Ectodermal cell (in vitro differentiated cells): Measurements from ENCODE around the gene MAPKBP1.

Experiments
- H3K27ac ChIP-seq: 2 replicates; pipeline ENCODE4 v1.7.0; 2013; ENCODE audit warnings: mild to moderate bottlenecking, low read depth, low read length; ENCODE audit not compliant: insufficient read depth, poor library complexity, severe bottlenecking
- H3K27me3 ChIP-seq: 2 replicates; pipeline ENCODE4 v1.7.0; 2013; ENCODE audit warnings: mild to moderate bottlenecking, low read length; ENCODE audit not compliant: insufficient read depth, control insufficient read depth, poor library complexity, severe bottlenecking
- H3K36me3 ChIP-seq: one replicate; pipeline ENCODE4 v1.7.0; 2013; ENCODE audit warnings: low read length; ENCODE audit not compliant: control insufficient read depth, insufficient read depth
- H3K4me1 ChIP-seq: one replicate; pipeline ENCODE4 v1.7.0; 2013; ENCODE audit warnings: low read length; ENCODE audit not compliant: control insufficient read depth, insufficient read depth
- H3K4me3 ChIP-seq: 2 replicates; pipeline ENCODE4 v1.7.0; 2013; ENCODE audit warnings: low read depth, low read length, control low read depth; ENCODE audit not compliant: insufficient read depth
- H3K9me3 ChIP-seq: 2 replicates; pipeline ENCODE4 v1.7.0; 2013; ENCODE audit warnings: mild to moderate bottlenecking, low read length, moderate library complexity; ENCODE audit not compliant: control insufficient read depth
- WGBS, 2 experiments: methylation state at CpG; one replicate each; pipeline ENCODE4 v1.1.7; 2013; ENCODE audit warnings: missing lambda C conversion rate in 2 of 2; 5-methylcytosine and 5-hydroxymethylcytosine counted together

Gene MAPKBP1

DNA sequence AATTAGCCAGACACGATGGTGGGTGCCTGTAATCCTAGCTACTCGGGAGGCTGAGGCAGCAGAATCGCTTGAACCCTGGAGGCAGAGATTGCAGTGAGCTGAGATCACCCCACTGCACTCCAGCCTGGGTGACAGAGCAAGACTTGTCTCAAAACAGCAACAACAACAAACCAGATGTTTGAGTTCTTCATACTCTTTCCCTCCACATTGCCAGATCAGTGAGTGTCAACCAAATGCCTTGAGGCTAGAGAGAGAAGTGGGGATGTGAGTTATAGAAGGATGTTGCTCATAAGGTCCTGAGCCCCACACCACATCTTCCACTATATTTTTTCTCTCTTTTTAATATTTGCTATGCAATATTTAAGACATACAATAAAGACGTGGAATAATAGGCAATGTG lies 19.8 kb downstream of the MAPKBP1 start:
- Histone ChIP-seq H3K4me3 (no peak overlapping the region), H3K27me3 (no peaks in the 10 kb centered on the region), H3K9me3 (no peaks in the 10 kb centered on the region), H3K27ac (no peak overlapping the region), H3K4me1 (no peaks in the 10 kb centered on the region), H3K36me3 (no peaks in the 10 kb centered on the region)
- 90 to 94% methylated on average over 4 of the region's 4 CpGs for WGBS, 2 experiments

DNA sequence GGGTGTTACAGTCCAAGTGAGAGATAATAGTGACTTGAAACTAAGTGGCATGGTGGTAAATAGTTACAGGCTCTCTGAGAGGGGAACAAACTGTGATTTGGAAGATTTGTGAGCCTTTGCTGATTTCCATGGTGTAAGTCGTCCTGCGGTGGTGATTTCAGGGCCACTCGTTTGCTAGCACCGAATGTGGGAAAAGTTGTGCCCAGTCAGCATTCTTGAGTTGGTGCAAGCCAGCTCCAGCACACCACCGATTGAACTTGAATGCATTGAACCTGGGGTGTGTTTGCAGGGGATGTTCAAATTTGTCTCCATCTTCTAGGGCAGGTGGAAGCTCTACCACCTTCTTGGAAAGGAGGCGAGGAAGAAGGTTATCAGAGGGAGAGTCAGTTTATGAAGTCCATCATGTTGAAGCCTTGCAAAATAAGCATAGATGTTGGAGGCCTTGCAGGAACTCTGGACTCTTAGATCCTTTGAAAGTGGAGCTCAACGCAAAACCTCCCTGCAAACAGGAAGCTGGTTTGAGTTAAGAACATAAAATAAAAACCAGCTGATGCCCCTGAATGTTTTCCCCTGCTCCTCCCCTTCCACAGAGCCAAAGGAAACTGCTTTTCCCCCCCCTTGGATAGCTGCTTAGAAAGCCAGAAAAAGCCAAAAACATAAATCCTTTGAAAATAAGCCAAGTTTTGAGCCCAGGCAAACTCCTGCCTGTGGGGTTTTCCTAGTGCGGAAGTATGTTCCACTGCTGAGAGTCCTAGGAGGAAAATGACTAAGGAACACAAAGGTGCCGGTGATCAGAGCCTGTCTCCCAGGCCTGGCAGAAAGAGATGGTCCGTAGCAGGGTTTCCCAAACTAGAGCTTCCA lies 21.9 kb downstream of the MAPKBP1 start:
- Histone ChIP-seq H3K27ac (no peak overlapping the region), H3K27me3 (no peaks in the 10 kb centered on the region), H3K36me3 (no peaks in the 10 kb centered on the region), H3K4me1 (no peaks in the 10 kb centered on the region), H3K9me3 (no peaks in the 10 kb centered on the region), H3K4me3 (no peak overlapping the region)
- 93 to 95% methylated on average over 10 of the region's 10 CpGs for WGBS, 2 experiments

DNA sequence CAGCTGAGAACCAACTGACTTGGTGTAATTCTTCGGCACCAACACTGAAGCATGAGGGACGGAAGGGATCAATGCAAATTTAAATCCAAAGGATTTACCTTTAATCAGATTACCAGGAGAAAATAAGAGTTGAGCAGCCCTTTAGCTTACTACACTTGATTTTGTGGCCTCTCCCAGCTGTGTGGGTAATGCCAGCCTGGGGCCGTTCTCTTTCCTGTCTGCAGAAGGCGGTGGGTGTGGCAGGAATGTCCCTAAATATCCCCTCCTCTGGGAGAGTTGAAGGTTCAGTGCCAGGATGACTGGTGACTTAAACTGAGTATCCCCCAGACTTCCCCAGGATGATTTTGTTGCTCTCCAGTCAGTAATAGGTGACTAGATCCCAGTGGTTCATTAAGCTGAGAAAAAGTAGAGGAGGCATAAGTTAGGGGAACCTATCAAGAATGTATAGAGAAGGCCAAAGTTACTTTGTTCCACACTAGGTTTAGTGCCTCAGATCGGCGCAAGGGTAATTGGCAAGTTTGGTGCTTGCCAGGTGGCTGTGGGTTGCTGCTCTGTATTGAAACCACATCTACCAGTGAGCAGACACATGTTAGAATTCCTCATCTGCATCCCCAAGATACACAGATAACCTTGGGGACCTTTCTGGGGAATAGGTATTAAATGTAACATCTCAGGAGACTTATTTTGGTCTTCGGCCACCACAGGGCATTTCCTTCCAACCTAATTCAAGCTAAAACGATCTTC lies 23.1 kb downstream of the MAPKBP1 start:
- H3K27me3 ChIP-seq: no peaks in the 10 kb centered on the region
- H3K36me3 ChIP-seq: no peaks in the 10 kb centered on the region
- no peaks in the 10 kb centered on the region for H3K9me3 ChIP-seq
- H3K27ac ChIP-seq: no peak overlapping the region
- H3K4me3 ChIP-seq: no peak overlapping the region
- H3K4me1 ChIP-seq: no peaks in the 10 kb centered on the region
- WGBS, 2 experiments: 91 to 94% methylated on average over 8 of the region's 8 CpGs

DNA sequence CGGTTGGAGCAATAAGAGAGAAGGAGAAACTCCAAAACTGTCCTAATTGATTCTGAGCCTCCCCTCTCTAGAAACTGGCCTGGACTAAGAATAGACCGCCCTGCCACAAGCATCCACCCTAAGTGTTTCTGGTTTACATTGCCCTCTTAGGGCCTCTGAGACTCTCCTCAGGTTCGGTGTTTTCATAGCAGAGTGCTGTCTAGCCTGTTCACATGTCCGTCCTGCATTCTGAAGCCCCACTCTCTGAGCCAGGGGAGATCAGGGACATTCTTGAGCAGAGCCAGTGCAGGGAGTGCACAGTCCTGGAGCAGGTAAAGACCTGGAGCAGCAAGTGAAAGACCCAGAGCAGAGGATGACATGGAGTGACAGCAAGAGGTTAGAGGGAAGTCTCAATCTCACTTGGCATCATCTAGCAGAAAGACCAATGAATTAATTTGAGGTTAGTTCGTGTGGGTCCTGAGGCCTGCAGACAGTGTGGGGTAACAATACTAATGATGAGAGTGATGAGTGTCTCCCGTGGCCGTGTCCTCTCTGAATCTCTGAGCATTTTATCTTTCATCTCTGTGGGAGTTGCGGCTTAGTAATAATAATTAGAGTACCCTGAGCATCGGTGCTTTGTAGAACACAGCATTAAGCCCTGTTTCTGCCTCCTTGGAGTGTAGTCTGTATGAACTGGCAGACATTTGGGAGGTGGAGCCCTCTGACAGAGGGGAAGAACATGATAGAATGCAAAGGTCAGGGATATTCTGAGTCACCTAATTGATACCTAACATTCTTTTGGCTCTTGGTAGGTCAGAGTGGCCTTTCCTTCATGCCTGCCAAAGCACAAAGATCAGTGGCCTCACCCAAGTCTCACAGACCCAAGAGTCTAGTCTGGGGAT lies 24.6 kb downstream of the MAPKBP1 start:
- Histone ChIP-seq H3K4me1 (no peaks in the 10 kb centered on the region), H3K27me3 (no peaks in the 10 kb centered on the region), H3K27ac (no peak overlapping the region), H3K9me3 (no peaks in the 10 kb centered on the region), H3K4me3 (no peak overlapping the region), H3K36me3 (no peaks in the 10 kb centered on the region)
- 91 to 92% methylated on average over 9 of the region's 9 CpGs for WGBS, 2 experiments

DNA sequence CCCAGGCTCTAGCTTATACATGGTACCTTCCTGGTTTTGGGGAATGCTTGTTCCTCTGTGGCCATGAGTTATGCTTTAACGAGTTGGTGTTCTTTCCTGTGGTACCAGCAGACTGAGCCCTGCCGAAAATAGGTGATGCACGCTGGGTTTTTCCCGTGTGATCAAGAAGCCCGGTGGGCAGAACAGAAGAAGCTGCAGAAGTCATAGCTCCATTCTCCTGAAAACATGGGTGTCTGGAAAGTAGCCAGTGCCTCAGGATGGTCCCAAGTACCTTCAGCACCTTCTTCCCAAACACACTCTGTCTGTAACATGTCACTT lies 25.2 kb downstream of the MAPKBP1 start:
- H3K27me3 ChIP-seq: no peaks in the 10 kb centered on the region
- H3K4me1 ChIP-seq: no peaks in the 10 kb centered on the region
- H3K4me3 ChIP-seq: no peak overlapping the region
- H3K36me3 ChIP-seq: no peaks in the 10 kb centered on the region
- H3K9me3 ChIP-seq: no peaks in the 10 kb centered on the region
- WGBS, 2 experiments: 91 to 96% methylated on average over 5 of the region's 5 CpGs
- no peak overlapping the region for H3K27ac ChIP-seq

DNA sequence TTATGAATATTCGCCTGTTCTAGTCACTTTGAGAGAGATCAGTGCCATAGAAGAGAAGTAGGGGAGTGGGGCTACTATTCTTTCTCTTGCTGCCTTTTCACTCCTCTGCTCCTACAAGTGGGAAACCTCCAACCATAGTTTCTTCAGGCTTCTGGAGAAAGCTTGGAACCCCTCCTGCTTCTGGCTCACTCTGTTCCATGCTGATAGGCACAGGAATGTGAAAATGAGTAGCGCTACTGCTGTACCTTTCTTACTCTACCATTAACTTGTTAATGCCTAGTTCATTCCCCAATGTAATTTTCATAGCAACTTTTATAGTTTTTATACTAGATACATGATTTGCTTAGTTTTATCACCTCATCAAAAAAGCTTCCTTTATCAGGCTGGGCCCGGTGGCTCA lies 26.9 kb downstream of the MAPKBP1 start:
- 93 to 97% methylated on average over 3 of the region's 3 CpGs for WGBS, 2 experiments
- Histone ChIP-seq H3K9me3 (no peaks in the 10 kb centered on the region), H3K27me3 (no peaks in the 10 kb centered on the region), H3K4me3 (no peak overlapping the region), H3K36me3 (no peaks in the 10 kb centered on the region), H3K27ac (no peak overlapping the region), H3K4me1 (no peaks in the 10 kb centered on the region)

DNA sequence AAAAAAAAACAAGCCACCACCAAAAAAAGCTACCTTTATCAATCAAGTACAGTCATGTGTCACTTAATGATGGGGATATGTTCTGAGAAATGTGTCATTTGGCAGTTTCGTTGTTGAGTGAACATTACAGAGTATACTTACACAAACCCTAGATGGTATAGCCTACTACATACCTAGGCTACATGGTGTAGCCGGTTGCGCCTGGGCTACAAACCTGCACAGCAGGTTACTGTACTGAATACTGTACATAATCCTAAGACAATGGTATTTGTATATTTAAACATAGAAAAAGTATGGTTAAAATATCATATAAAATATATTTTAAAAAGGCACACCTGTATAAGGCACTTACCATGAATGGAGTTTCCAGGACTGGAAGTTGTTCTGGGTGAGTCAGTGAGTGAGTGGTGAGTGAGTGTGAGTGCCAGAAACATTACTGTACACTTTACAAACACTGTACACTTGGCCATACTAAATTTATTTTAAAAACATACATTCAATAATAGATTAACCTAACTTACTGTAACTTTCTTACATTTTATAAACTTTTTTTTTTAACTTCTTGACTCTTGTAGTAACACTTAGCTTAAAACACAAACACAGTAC lies 27.7 kb downstream of the MAPKBP1 start:
- H3K27me3 ChIP-seq: no peaks in the 10 kb centered on the region
- H3K9me3 ChIP-seq: no peaks in the 10 kb centered on the region
- H3K27ac ChIP-seq: no peak overlapping the region
- H3K4me3 ChIP-seq: no peak overlapping the region
- 100% methylated on average over 2 to 3 of the region's 3 CpGs for WGBS, 2 experiments
- no peaks in the 10 kb centered on the region for H3K4me1 ChIP-seq
- H3K36me3 ChIP-seq: no peaks in the 10 kb centered on the region

DNA sequence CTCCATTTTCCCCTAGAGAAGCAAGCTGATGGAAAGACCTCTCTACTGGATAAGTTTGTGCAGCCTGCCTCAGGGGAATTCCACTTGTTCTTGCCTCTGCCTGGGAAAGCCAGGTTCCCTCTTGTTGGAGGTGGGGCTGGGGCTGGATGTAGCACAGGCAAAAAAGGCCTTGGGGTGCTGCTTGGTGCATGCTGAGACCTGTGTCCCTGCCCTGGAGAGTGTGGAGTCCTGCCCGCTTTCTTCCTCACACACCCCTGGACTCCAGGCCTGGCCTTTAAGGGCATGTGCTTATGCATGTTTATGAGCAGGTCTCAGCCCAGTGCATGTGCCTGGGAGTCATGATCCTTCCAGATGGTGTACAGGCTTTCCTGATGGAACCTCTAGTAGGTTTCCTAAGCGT lies 30.1 kb downstream of the MAPKBP1 start:
- no peaks in the 10 kb centered on the region for H3K27me3 ChIP-seq
- no peak overlapping the region for H3K4me3 ChIP-seq
- WGBS, 2 experiments: 94% methylated on average over 2 of the region's 2 CpGs
- no peaks in the 10 kb centered on the region for H3K36me3 ChIP-seq
- no peaks in the 10 kb centered on the region for H3K9me3 ChIP-seq
- no peaks in the 10 kb centered on the region for H3K4me1 ChIP-seq
- no peak overlapping the region for H3K27ac ChIP-seq

DNA sequence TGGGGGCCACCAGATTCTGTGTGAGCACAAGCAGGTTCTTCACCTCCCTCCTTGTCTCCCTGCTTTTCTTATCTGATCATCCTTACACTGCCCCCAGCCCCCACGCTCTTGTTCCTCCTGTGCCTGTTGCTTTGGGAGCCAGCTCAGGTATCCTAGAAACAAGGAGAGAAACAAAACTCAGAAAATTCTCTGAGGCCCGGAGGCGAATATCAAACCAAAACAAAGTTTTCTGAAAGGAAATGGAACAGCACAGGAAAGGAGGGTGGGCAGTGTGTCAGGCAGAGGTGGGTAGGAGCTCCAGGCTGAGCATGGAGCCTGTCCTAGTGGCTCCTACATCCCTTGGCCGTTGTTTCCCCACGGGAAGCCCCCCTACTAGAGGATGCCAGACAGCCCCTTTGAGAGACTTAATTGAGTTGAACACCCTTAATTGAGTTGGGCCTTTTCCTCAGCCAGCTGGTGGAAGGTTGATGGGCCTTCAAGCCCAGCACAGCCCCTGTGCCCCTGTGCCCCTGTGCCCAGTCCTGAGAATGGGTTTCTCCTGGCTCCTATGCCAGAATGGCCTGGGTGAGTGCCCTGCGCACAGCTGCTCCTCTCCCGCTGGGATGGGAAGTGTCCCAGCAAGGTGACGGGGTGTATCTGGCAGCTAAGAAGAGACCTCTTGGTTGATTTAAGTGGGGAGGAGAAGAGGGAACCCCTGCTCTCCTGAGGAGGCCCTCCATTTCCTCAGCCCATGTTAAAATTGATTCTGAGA lies 30.8 kb downstream of the MAPKBP1 start:
- Histone ChIP-seq H3K36me3 (no peaks in the 10 kb centered on the region), H3K4me3 (no peak overlapping the region), H3K27ac (no peak overlapping the region), H3K9me3 (no peaks in the 10 kb centered on the region), H3K27me3 (no peaks in the 10 kb centered on the region), H3K4me1 (no peaks in the 10 kb centered on the region)
- WGBS, 2 experiments: 95% methylated on average over 8 of the region's 8 CpGs
